NCI-H2171 (cell line): ENCODE data around the gene ABCG1.
A peak's percentile ranks its signal among the peaks of the same experiment; 100 is the strongest.

Experiments
- DNase-seq: peaks from one replicate; lab custom pipeline; 2025; lab: John Stamatoyannopoulos, UW

ABCG1 gene

DNA sequence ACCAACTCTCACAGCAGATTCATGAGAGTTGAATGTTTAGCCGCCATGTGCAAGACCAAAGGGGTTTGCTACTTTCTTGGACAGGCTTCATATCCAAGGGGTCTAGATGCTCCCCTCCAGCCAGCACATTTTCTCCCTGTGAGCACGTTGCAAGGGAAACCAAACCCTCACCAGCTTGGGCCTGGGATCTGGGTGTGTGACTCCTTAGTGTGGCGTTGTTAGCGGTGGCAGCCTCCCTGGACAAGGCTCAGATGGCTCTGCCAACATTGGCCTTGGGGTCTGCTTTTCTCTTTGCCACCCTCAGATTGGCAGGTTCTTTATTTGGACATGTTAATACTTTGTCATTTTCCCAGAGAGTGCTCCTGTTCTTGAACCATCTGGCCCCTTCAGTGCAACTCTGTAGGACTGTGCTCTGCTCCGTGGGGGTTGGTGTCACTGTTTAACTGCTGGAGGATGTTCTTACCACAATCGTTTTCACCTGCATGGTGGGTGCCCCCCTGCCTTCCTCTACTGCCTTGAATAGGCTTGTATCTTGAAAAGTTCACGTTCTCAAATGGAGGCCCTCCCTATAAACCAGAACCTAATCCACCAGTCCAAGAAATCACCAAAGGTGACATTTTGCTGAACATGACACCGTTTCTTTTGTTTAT, 13.4 kb downstream of the ABCG1 start:
- no peak for DNase-seq

DNA sequence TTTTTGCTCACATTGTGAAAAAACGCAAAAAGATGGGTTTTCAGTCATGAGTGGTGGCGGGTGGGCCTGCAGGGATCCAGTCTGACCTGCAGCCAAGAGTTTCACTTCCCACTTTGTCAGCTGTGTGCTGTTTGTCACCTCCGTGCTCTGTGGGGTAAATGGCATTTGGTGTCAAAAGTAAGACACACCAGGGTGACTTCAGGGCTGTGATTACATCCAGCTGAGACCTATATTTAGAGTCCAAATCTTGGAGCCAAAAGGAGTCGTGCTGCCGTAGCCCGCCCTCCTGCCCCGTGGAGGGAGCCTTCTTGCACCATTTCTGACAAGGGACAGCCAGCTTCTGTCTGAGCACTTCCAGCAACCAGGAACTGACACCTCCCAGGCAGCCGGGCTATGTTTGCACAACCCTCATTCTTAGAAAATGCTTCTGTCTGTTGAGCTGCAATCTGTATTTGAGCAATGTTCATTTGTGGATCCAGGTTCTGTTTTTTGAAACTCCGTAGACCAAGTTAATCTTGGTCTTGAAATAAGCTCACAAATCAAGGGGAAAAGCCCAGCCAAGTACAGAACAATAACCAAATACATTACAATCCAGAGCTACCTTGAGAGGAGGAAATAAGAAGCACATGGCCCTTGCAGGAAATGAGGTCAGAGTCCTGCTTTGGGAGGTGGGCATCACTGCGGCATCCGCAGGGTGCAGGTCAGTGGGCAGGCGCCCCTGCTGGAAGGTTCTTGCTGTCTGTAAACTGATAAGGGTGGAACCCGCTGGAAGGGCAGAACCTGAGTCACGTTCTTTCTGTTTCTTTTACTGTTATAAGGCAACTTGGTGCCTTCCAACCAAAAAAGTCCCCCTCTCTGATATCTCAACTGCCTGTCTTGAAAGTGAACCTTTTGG, 14.4 kb downstream of the ABCG1 start:
- no peak for DNase-seq

DNA sequence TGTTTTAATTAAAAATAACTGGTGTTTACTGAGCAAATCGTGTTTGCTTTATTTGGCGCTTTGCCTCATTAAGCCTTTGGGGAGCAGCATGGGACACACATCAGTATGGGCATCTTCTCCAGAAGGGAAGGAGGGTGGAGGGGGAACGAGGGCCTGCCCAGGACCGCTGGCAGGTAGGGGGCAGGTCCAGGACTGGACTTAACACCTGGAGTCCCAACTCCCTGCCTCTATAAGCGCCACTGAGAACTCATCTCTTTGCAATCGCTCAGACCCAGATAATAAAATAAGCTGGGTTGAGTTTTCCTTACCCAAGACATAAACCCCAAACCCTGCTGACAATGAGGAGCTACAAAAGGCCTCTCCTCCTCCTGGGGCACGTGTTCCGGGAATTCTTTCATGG, 15.1 kb downstream of the ABCG1 start:
- DNase-seq, result no peak

DNA sequence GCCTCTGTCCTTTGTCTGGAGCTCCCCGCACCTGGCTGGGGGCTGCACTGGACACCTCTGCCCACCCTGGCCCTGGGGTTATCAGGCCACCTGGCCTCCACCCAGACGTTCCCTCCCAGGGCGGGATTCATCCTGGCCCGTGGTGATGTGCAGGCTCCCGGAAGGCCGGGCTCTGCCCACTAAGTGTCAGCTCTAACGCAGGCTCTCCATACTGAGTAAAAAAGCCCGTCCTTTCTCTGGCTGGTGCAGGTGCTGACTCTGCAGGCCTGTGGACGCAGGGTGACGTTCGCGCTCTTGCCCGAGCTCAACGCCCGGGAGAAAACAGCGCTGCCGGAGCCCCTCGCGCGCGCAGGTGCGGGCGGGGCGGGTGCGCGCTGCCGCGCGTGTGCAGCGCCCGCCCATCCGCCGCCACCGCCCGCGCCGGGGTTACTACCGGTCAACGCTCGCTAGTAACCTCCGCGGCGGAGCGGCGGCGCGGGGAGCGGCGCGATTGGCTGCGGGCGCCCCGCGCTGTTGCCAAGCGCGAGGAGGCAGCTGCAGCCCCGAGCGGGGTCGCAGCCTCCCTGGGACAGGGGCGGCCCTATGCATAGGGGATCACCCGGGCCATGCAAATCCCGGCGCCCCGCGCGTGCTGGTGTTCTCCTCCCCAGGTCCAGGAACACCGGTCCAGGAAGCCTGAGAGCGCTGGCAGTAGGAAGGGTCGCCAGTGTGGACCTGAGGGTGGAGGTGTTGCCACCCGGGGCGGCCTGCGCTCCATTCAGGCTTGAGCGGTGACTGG, 15.7 kb downstream of the ABCG1 start:
- peak; percentile 78 for DNase-seq

DNA sequence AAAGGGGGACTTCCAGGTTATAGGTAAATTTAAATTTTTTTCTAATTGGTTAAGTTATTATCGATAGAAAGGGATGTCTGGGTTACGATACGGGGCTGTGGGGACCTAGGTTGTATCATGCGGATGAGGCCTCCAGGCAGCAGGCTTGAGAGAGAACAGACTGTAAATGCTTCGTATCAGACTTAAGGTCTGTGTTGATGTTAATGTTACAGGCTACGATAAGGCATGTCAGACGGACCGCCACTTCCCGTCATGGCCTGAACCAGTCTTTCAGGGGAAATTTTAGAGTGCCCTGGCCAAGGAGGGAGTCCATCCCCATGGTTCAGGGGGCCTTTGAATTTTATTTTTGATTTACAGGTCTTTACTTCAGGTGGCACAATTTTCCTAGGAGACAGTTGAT, 16.7 kb downstream of the ABCG1 start:
- no peak for DNase-seq

DNA sequence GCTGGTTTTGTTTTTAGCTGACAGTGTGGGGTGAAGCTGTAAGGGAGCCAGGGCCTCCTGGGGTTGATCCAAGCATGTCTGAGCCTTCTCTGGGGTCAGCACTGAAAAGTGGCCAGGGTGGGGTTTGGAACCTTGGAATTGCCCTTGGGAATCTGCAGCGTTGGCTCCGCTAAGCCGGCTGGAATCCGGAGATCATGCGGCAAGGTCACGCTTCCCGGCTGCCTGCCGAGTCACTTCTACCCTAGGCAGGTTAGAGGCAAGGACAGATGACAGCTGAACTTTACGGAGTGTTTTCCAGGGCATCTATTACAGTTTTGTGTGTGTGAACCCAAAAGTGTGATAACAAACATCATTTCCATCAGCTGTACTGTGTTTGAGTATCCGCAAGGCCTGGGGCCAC, 17.1 kb downstream of the ABCG1 start:
- DNase-seq, result no peak

DNA sequence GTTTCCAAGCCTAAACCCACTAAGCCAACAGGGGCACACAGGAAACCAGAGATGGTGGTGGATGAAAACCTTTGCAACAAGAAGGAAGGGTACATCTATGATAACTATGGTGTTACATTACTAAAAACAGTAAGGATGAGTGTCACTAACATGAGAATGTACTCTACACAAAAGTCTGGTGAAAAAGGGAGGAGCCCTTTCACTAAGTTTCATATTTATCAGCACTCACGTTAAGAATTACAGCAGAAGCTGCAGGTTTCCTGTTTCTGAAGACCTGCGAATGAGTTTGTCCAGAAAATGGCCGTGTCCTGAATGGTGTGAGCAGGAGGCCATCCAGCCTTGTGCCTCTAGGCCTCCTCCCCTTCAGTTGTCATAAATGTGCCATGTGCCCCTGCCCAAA, 17.8 kb downstream of the ABCG1 start:
- DNase-seq, result no peak

DNA sequence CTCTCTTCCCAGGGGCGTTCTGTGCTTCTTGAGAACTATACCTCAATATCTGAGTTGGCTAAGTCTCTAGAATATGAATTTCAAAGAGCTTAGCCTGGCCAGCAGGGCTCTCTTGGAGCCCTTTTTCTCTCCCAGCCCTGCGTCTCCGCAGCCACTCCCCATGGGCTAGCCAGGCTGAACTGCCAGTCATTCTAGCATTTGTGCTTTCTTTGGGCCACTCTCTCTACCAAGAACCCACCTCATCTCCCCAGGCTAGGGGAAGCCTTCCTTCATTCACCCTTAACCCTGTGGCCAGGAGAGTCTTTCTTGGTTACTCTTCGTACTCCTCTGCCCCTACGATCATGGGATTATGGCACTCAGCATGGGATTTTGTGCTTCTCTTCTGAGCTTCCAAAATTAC, 18.2 kb downstream of the ABCG1 start:
- DNase-seq, result no peak

DNA sequence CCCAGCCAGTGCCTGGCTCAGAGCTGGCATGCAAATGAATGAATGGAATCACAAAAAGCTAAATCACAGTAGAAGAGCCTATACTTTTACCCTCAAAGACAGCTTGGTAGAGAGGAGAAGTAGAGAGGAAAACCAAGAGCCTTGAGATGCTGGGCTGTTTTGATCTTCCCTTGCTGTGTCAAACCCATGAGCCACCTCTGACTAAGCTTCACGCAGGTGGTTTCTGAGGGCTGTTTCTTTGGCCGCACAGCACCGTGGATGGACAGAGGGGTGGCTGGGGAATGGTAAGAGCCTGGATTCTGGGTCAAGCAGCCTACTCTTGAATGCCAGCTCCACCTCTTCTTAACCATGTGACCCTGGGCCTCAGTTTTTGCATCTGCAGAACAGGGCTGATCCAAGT, 18.6 kb downstream of the ABCG1 start:
- DNase-seq, result no peak

DNA sequence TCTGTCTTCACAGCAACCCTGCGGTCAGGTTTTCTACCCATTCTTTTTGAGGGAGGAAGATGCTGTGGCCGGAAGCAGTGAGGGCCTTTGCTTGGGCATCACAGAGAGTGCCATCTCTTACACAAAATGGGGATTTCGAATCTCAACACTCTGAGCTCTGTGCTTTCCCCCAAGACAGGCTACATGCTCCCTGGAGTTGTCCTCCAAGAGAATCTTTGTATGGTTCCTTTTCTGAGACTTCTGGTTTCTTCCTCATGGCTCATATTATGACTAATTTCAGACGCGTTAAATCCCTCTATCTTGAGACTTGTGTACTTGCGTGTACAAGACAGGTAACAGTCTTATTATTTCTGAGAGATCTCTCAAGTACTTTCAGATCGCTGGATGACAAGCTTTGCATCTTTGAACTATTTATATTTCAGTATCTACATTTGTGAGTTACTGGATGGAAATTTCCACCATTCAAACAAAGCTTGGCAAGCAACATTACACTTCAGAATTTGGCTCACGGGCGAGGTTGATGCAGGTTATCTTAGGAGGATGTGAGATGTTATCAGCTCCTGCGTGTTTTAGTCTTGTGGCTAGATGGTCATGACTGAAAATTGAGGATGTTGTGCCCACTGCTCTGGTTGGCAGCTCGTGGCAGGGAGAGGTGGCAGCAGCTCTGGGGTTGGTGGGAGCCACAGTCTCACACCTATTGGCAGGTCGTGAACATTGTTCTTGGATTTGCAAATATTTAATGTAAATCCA, 19.4 kb downstream of the ABCG1 start:
- DNase-seq, result no peak

DNA sequence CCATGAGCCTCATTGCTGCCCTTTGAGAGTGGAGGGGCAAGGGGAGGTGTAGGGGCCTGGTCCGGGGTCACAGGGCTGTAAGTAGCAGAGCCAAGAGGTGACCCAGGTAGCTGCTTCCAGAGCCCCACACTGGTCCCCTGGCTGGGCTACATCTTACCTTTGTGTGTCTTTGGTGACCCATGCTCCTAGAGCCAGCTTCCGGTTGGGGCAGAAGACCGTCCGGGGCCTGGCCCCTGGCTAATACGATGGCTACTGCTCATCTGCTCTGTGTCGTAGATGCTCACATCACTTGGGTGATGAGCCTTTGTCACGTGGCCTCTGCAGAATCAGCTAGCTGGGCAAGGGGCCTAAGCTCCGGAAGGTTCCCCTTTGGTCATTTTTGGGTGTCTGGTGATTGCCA, 20.6 kb downstream of the ABCG1 start:
- no peak for DNase-seq

DNA sequence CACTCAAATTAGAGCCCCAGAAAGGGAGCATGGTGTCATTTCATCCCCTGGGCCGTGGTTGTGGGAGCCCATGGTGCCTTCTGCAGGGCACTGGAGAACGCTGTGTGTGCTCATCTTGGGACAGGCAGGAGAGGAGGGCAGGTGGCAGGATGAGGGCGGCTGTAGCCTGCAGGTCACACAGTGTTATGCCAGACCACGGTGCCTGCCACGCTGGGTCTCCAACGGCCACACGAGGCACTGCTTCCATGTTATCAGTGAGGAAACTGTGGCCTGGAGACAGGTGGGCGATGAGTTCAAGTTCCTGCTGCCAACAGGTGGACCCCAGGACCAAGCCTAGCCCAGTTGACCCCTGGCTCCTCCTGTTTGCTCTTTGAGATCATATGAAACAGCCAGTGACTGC, 21.0 kb downstream of the ABCG1 start:
- no peak for DNase-seq

DNA sequence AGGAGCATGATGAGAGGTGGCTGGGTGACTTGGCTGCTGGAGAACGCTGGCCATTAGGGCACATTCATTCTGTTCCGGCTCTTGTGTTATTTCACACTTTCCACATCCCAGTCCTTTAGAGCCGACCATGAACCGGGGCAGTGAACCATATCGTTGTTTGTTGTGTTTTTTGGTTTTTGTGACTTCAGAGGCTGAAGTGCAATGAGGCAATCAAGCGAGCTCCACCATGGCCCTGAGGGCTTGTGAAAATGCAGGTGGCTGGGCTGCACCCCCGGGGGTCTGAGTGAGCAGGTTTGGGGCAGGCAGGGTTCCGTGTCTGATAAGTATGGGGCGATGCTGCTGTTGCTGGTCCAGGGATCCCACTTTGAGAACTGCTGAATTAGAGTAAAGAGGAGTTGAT, 23.7 kb downstream of the ABCG1 start:
- no peak for DNase-seq

DNA sequence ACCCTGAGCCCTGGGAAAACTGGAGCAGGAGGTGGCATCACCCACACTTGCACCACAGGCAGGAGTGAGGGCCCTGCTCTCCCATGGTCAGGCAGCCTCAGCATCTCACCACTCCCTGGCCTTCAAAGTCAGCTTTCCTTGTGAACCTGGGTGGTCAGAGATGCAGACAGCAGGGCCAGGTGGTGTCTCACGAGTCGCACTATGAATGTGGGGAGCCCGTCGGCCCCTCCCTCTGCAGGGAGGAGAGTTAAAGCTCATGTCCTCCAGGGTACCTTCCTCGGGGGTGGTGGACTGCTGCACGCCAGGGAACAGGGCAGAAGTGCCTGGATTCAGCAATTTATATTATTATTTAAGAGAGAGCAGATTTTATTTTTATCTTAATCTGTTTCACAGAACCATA, 24.1 kb downstream of the ABCG1 start:
- no peak for DNase-seq

DNA sequence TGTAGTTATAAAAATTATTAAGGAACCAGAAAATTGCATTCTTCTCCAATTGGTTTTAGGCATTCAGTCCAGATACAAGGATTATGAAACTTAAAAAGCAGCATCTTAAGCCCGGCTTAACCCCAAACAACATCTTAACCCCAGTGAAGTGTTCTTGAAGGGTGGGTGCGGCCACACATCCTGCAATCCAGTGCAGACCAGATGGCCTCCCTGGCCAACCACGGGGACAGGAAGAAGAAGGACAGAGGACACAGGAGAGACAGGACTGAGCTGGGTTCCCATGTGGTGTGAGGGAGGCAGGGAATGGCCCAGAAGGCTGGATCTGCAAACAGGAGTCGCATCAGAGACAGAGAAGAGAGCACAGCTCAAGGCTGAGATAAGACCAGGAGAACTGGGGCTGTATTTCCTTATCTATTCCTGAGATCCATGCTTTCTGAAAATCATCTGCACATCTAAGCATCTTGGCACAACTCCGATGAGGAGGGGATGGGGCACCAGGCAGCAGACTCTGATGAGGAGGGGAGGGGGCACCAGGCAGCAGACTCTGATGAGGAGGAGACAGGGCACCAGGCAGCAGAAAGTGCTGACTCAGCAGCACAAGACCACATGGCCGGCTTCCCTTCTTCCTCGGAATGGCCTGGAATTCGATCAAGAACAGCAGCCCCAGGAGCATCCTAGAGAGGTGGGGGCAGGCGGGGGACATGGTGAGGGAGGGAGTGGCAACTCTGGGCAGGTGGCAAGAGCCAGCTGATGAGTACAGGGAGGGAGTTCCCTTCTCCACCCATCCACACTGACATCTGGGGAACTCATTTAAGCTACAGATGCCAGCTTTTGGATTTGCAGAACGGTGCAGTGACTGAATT, 26.6 kb downstream of the ABCG1 start:
- peak; percentile 87 for DNase-seq

DNA sequence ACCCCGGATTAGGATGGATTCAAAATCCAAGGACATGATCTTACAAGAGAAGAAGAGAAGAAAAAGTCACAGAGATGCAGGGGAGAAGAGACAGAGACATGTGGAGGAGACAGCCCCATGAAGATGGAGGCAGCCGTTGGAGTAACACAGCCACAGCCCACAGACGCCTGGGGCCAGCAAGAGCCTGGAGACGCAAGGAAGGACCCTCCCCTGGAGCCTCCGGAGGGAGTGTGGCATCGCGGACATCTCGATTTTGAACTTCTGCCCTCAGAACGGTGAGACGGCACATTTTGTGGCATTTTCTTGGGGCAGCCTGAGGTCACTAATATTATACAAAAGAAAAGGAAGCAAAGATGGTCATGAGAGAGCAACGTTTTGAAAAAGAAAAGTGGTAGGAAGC, 28.8 kb downstream of the ABCG1 start:
- DNase-seq, result no peak

DNA sequence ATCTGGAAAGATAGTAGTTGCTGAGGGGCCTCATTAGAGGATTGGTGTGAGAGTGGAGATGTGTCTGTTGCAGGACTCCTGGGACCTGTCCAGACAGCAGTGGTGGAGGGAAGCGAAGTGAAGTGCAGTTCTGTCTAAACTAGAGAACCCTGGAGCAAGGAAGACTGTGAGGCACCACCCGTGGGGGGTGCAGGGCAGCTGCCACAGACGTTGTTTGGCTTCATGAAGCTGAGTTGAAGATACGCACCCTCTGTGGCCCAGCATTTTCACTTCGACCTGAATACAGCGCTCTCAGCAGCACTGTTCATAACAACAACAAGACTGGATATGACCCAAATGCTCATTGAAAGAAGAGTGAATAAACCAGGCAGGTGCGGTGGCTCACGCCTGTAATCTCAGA, 29.3 kb downstream of the ABCG1 start:
- no peak for DNase-seq

DNA sequence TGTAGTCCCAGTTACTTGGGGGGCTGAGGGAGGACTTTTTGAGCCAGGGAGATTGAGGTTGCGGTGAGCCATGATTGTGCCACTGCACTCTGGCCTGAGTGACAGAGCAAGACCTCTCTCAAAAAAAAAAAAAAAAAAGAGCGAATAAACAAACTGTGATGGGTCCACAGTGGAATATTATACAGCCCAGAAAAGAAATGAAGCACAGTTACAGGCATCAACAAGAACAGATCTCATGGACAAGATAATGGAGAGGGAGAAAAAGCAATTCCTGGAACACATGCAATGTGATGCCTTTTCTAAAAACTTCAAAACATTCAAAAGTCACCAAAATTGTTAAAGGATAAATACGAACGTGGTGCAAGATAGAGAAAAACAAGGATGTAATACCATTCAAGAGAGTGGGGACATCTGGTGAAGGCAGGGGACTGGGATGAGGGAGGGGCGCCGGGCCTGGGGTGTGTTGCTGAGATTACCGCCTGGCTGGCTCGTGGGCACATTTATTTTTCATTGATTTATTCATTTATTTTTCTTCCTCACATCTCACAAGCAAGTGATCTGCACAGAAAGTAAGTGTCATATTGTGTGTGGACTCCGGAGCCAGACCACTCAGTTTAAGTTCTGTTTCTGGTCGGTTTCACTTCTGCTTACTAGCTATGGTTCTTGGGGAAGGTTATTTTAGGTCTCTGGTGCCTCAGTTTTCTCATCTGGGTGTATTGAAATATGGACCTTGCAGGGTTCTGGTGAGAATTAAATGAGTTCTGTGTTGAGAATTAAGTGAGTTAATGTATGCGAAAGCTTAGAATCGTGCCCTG, 30.1 kb downstream of the ABCG1 start:
- DNase-seq, result no peak

DNA sequence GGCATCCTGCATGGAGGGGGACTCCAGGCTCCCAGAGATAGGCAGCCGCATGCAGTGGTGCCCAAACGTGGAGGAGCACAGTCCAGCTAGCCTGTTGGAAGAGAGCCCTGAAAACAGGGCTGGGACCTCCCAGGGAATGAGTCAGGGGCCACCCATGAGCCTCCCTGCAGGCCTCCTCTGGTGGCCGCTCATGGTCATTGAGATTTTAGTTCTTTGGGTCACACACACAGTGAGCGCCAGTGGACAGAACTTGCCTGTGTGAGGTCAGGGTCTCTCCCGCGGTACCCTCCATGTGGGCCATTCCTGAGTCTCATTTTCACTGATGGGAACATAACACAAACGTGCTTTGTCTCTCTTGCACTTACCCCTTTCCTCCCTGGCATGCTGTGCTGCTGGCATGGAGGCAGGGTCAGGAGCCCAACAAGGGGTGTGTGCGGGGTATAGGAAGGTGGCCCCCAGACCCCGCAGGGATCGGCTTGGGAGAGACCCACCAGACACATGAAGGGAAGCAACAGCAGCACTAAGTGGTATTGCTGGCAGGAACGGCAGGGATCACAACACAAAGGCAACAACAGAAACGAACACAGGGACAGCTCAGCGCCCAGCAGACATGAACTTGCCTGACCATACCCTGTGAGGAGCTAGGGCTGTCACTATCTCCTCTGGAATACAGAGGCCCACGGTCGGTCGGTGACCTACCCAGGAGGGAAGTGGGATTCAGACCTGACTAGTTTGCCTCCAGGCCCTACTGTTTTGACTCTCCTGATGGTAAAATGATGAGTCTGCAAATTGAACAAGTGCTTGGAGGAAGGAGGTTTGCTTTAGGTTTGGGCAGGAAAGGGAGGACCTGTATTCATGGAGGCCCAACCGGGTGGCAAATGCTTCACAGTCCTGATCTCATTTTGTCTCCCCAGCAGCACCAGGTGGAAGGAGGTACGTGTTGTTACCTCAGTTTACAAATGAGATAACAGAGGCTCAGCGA, 31.8 kb downstream of the ABCG1 start:
- DNase-seq, result no peak
